Astrocyte (in vitro differentiated cells and primary cell): ENCODE data around the gene CCDC68. TPM values are rescaled to one million over a fixed set of nuclear protein-coding genes. Genes with fewer than 3 reads are reported as not detected.

Experiments used
- DNase-seq: peaks from one replicate; pipeline ENCODE4 v3.0.0-alpha.2; 2010; ENCODE audit warnings: low read depth
- FAIRE-seq: peaks from 2 replicates; lab custom pipeline; 2011; peaks lifted over from hg19 to GRCh38; lab: Jason Lieb, UNC
- H2AFZ ChIP-seq: 2 replicates; pipeline ENCODE4 v1.6.0; 2012; ENCODE audit warnings: low read depth, low read length, inconsistent platforms
- H3K27ac ChIP-seq: 2 replicates; pipeline ENCODE4 v1.5.1; 2011; ENCODE audit warnings: low read depth, low read length, inconsistent platforms
- H3K27me3 ChIP-seq: 2 replicates; pipeline ENCODE4 v1.6.0; 2011; ENCODE audit warnings: low read length, inconsistent platforms; ENCODE audit not compliant: insufficient read depth
- H3K36me3 ChIP-seq: 2 replicates; pipeline ENCODE4 v1.5.1; 2011; ENCODE audit warnings: low read length, inconsistent platforms; ENCODE audit not compliant: insufficient read depth
- H3K4me1 ChIP-seq: 2 replicates; pipeline ENCODE4 v1.5.1; 2011; ENCODE audit warnings: low read length, inconsistent platforms; ENCODE audit not compliant: insufficient read depth
- H3K4me2 ChIP-seq: 2 replicates; pipeline ENCODE4 v1.6.0; 2012; ENCODE audit warnings: low read length, inconsistent platforms
- H3K4me3 ChIP-seq: 2 replicates; pipeline ENCODE4 v1.5.1; 2011; ENCODE audit warnings: low read depth, mild to moderate bottlenecking, low read length, inconsistent platforms; ENCODE audit not compliant: insufficient read depth
- H3K79me2 ChIP-seq: 2 replicates; pipeline ENCODE4 v1.6.0; 2012; ENCODE audit warnings: mild to moderate bottlenecking, low read length, inconsistent platforms; ENCODE audit not compliant: insufficient read depth
- H3K9ac ChIP-seq: 2 replicates; pipeline ENCODE4 v1.6.0; 2012; ENCODE audit warnings: mild to moderate bottlenecking, low read length, inconsistent platforms
- H3K9me3 ChIP-seq: 2 replicates; pipeline ENCODE4 v1.5.1; 2012; ENCODE audit warnings: low read depth, mild to moderate bottlenecking, low read length, inconsistent platforms; ENCODE audit not compliant: insufficient read depth
- H4K20me1 ChIP-seq: 2 replicates; pipeline ENCODE4 v1.6.0; 2012; ENCODE audit warnings: low read length, inconsistent platforms; ENCODE audit not compliant: insufficient read depth
- H3K27ac Mint-ChIP-seq: one replicate; pipeline ENCODE4 v1.8.0; 2021; ENCODE audit warnings: mild to moderate bottlenecking, mixed read lengths; ENCODE audit not compliant: unreplicated experiment
- H3K27me3 Mint-ChIP-seq: one replicate; pipeline ENCODE4 v1.8.0; 2021; ENCODE audit warnings: low read depth, mixed read lengths; ENCODE audit not compliant: unreplicated experiment
- H3K36me3 Mint-ChIP-seq: one replicate; pipeline ENCODE4 v1.8.0; 2021; ENCODE audit warnings: low read depth, mixed read lengths; ENCODE audit not compliant: unreplicated experiment
- H3K4me1 Mint-ChIP-seq: one replicate; pipeline ENCODE4 v1.8.0; 2021; ENCODE audit warnings: low read depth, mixed read lengths; ENCODE audit not compliant: unreplicated experiment
- H3K4me3 Mint-ChIP-seq: one replicate; pipeline ENCODE4 v1.8.0; 2021; ENCODE audit warnings: mild to moderate bottlenecking, moderate library complexity, mixed read lengths; ENCODE audit not compliant: unreplicated experiment
- H3K9me3 Mint-ChIP-seq: one replicate; pipeline ENCODE4 v1.8.0; 2021; ENCODE audit warnings: mild to moderate bottlenecking, mixed read lengths; ENCODE audit not compliant: unreplicated experiment
- EZH2 ChIP-seq: IDR thresholded peaks from 2 replicates; pipeline ENCODE4 v1.6.1; 2012; ENCODE audit warnings: mild to moderate bottlenecking, low read length, inconsistent platforms; ENCODE audit not compliant: insufficient read depth
- total RNA-seq: library from RNA; stranded (reverse); gene quantifications from 2 replicates; pipeline ENCODE4 v1.2.1, GENCODE V29; 2021
- TF ChIP-seq, protein P1 (sequence below): IDR thresholded peaks from 2 replicates; pipeline ENCODE4 v1.5.1; 2011; ENCODE audit warnings: low read depth, mild to moderate bottlenecking, inconsistent platforms, low read length, moderate library complexity; ENCODE audit not compliant: insufficient read depth

The CCDC68 gene
- total RNA-seq, 1 donor from 2014 or later = 2.2 TPM

DNA sequence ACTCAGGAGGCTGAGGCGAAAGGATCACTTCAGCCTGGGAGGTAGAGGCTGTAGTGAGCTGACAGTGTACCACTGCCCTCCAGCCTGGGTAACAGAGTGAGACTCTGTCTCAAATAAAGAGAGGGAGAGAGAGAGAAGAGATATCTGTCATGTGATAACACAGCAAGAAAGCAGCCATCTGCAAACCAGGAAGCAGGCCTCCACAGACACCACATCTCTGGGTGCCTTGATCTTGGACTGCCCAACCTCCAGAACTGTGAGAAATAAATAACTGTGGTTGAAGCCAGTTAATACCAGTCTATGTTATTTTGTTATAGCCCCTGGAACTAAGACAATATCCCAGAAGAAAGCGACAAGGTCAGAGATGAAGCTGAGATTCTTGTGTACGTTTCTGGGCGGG is 2.6 kb upstream of the CCDC68 start:
- Mint-ChIP-seq H3K27me3 (no peaks in the 10 kb centered on the region), H3K4me3 (no peak overlapping the region), H3K9me3 (peaks cover 2% of the 10 kb centered on the region), H3K27ac (no peak overlapping the region), H3K36me3 (no peaks in the 10 kb centered on the region), H3K4me1 (peaks cover 7% of the 10 kb centered on the region)
- no peak overlapping the region for H2AFZ ChIP-seq
- no peak overlapping the region for H3K4me2 ChIP-seq
- no peak overlapping the region for H3K9ac ChIP-seq
- H4K20me1 ChIP-seq = no peaks in the 10 kb centered on the region
- no peaks in the 10 kb centered on the region for H3K9me3 ChIP-seq
- DNase-seq (no peak), FAIRE-seq (no peak)
- no peaks in the 10 kb centered on the region for H3K4me1 ChIP-seq
- no peak for TF ChIP-seq EZH2
- TF ChIP-seq, protein P1, sequence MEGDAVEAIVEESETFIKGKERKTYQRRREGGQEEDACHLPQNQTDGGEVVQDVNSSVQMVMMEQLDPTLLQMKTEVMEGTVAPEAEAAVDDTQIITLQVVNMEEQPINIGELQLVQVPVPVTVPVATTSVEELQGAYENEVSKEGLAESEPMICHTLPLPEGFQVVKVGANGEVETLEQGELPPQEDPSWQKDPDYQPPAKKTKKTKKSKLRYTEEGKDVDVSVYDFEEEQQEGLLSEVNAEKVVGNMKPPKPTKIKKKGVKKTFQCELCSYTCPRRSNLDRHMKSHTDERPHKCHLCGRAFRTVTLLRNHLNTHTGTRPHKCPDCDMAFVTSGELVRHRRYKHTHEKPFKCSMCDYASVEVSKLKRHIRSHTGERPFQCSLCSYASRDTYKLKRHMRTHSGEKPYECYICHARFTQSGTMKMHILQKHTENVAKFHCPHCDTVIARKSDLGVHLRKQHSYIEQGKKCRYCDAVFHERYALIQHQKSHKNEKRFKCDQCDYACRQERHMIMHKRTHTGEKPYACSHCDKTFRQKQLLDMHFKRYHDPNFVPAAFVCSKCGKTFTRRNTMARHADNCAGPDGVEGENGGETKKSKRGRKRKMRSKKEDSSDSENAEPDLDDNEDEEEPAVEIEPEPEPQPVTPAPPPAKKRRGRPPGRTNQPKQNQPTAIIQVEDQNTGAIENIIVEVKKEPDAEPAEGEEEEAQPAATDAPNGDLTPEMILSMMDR = no peak
- H3K27ac ChIP-seq = no peak overlapping the region
- no peaks in the 10 kb centered on the region for H3K36me3 ChIP-seq
- H3K4me3 ChIP-seq = no peak overlapping the region
- H3K27me3 ChIP-seq = no peaks in the 10 kb centered on the region
- H3K79me2 ChIP-seq = no peaks in the 10 kb centered on the region

DNA sequence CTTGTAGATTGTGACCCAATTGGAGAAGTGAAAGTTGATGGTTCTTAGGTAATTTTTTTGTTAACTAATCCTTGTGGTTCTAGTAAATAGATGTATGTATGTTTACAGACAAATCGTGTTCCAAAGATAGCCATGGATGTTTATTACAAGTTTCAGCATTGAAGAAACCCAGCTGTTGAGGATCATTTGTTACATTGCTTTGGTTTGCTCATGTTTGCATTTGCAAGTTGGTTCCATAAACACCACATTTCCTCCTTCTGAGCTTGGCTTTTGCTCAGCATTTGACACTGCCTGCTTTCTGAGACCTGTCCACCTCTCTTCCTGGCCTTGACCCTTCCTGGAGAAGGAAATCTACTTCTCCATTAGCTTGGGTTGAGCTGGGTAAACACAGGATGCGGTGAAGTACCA is 1.8 kb upstream of the CCDC68 start:
- H3K4me3 ChIP-seq = no peak overlapping the region
- Mint-ChIP-seq H3K27me3 (no peaks in the 10 kb centered on the region), H3K36me3 (no peaks in the 10 kb centered on the region), H3K4me3 (no peak overlapping the region), H3K9me3 (peaks cover 1% of the 10 kb centered on the region), H3K27ac (no peak overlapping the region), H3K4me1 (peaks cover 7% of the 10 kb centered on the region)
- H3K79me2 ChIP-seq = no peaks in the 10 kb centered on the region
- no peak overlapping the region for H3K27ac ChIP-seq
- H2AFZ ChIP-seq = no peak overlapping the region
- no peaks in the 10 kb centered on the region for H4K20me1 ChIP-seq
- no peak overlapping the region for H3K4me2 ChIP-seq
- no peak overlapping the region for H3K9ac ChIP-seq
- no peaks in the 10 kb centered on the region for H3K4me1 ChIP-seq
- no peak for TF ChIP-seq EZH2
- TF ChIP-seq, protein P1 = no peak
- no peaks in the 10 kb centered on the region for H3K9me3 ChIP-seq
- no peaks in the 10 kb centered on the region for H3K36me3 ChIP-seq
- H3K27me3 ChIP-seq = no peaks in the 10 kb centered on the region
- FAIRE-seq (no peak), DNase-seq (no peak)

DNA sequence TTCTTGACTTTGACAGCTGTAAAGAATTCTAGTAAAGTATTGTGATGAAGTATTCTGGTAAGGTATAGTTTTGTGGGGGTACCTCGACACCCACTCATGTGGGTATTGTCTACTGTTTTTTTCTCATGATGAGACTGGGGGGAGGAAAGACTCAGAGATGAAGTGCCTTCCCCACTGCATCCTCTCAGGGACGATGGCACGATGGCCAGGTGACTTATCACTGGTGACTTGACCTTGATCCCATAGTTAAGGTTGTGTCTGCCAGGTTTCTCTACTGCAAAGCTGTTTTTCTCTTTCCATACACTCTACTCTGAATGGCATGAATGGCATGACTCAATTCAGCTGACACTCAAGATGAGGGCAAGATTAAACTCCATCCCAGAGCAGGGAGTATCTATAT is 936 bp upstream of the CCDC68 start:
- Histone ChIP-seq H3K36me3 (no peaks in the 10 kb centered on the region), H2AFZ (no peak overlapping the region), H3K9me3 (no peaks in the 10 kb centered on the region), H3K4me3 (no peak overlapping the region), H3K9ac (no peak overlapping the region), H3K79me2 (no peaks in the 10 kb centered on the region), H3K27ac (no peak overlapping the region), H3K4me1 (no peaks in the 10 kb centered on the region), H3K27me3 (no peaks in the 10 kb centered on the region), H3K4me2 (no peak overlapping the region), H4K20me1 (no peaks in the 10 kb centered on the region)
- no peak for FAIRE-seq
- no peaks in the 10 kb centered on the region for H3K36me3 Mint-ChIP-seq
- H3K4me1 Mint-ChIP-seq = peaks cover 7% of the 10 kb centered on the region
- no peaks in the 10 kb centered on the region for H3K27me3 Mint-ChIP-seq
- TF ChIP-seq, protein P1 = no peak
- TF ChIP-seq EZH2 = no peak
- H3K27ac Mint-ChIP-seq = no peak overlapping the region
- no peaks in the 10 kb centered on the region for H3K9me3 Mint-ChIP-seq
- H3K4me3 Mint-ChIP-seq = peak overlapping the region; percentile 69
- DNase-seq = no peak
